Heart left ventricle (tissue), 13 donors: Measurements from ENCODE around the gene NBAS.

Experiments
- CTCF ChIP-seq, 12 donors: fragments of 200-600 bp; sonication (generic) in 4 of 12; IDR thresholded peaks; one replicate each; pipeline versions ENCODE4 v1.5.0 to v1.8.0; 2018 to 2022; ENCODE audit warnings: antibody characterized with exemption in 12 of 12, mild to moderate bottlenecking in 5 of 12
- POLR2A ChIP-seq, 2 donors: fragments of 450-650 bp; IDR thresholded peaks; one replicate each; pipeline ENCODE4 v1.6.1; 2017; ENCODE audit warnings: antibody characterized with exemption in 2 of 2, mild to moderate bottlenecking in 2 of 2, moderate library complexity in 2 of 2
- donor health status: ischemic (EF 13 %, LVEDD 7.1; RV severe dilation, severe dysfunction).
- donor health status: DM: no; HTN: yes; CAD: no.
- donor health status: DM: no; HTN: no; CAD: no.
- donor health status: ischemic (EF 25% LVEDD 6.9; RV normal size, moderate dysfunction).
- donor health status: ischemic (EF 25% LVEDD 5.7; RV mildly dilated, moderate dysfunction).
- donor health status: ischemic (EF 35%, LVEDD 5.7; RV mildly dilated, moderate dysfunction).
- donor health status: nonischemic (EF 11% LVEDD 7.7; RV severe dilation, severe dysfunction).
- donor health status: DM: yes; HTN: yes; CAD: no.
- donor health status: PGD.
- donor health status: ischemic (EF 29% LVEDD 5.4; RV normal size, mild dysfunction).
- donor health status: nonischemic (EF 23%, LVEDD 6.1; RV moderate dilation, normal function).

- TF ChIP-seq CTCF (IDR thresholded peaks at IDR 0.05) (no peak), POLR2A (IDR thresholded peaks at IDR 0.05) (no peak)
These were observed 387.6 kb downstream of the NBAS start for GRCh38 chr2:15173501-15173900.
